Activated CD4-positive, alpha-beta T cell treated with anti-CD3 and anti-CD28 coated beads, Interleukin-2, amount 50 U/mL, for 16 hours (primary cell): ENCODE data around the gene MMEL1.
"Not testable (repeated sequence)": the region's sequence is repeated elsewhere in the genome, so short reads cannot be mapped to it uniquely, and the experiment has no call there.

Source experiments
- DNase-seq: peaks from one replicate; pipeline ENCODE4 v3.0.0-alpha.2; 2020

Gene MMEL1

DNA sequence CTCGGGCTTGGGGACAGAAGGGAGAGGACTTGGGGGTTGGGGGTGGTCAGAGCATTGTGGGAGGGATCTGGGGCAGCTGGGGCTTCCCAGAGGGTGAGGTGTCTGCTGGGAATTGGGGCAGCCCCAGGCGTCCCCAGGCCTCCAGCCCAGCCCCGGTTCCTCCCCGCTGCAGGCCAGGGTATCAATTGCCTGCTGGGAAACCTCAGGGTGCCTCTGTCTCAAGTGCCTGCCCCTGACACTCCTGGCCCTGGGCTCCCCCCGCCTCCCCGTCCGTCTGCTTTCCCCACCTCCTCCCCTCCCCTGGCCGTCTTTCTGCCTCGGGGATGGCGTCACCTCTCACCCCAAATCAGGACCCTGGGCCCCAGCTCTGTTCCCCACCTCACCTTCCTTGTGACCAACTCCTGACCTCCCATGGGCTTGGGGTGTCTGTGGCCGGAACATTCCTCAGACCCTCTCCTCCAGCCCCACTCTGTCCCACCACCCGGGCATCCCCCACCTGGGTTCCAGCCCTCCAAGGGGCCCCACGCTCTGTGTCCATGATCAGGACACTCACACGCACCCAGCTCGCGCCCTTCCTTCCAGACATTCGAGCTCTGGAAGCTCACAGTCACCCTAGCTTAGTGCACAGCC lies 64.5 kb downstream of the MMEL1 start:
- not testable (repeated sequence) for DNase-seq

DNA sequence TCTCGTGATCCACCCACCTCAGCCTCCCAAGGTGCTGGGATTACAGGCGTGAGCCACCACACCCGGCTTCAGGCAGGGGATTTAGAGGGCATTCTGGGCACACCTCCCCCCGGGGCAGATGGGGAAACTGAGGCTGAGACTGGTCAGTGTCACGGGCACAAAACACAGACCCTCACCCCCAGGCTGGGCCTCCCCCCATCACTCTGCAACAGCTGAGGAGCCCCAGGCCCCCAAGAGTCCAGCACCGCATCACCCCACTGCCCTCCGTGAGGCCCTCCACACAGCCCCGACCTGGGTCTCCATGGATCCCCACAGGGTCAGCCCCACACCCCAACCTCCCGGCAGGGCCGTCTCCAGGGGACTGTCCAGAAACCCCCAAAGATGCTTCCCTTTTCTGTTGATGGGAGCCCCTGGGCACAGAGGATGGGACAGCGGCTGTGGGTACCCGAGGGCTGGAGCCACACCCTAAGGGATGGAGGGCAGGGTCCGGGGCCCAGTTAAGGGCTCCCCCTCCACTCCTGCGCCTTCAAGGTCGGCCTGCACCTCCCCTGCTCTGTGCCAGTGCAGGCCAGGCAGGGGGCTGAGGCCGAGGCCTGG lies 65.6 kb downstream of the MMEL1 start:
- DNase-seq = no peak

GRCh38 chr1:2566101-2567045 lies 66.4 kb downstream of the MMEL1 start:
- DNase-seq = no peak

DNA sequence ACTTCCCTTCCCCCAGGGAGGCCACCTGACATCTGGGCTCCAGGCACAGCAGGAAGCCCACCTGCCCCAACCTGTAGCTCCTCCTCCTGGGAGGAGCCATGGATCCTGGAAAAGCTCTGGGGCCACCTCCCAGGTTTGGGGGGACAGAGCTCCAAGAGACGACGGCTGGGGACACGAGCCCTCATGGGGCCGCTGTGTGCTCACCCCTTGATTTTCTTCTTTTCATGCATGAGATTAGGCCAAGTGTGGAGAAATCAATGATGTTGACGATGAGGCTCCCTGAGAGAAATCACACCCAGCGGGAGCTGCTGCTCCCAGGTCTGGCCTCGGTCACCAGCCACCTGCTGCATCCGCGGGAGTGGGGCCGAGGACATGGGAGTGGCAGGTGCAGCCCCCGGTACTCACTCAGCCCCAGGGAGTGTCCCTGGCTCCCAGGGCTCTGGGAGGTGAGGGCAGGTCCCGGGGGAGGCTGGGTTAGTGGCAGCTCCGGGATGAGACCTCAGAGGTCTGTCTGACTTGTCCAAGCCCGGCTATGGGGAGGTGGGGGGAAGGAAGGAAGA lies 67.9 kb downstream of the MMEL1 start:
- no peak for DNase-seq

DNA sequence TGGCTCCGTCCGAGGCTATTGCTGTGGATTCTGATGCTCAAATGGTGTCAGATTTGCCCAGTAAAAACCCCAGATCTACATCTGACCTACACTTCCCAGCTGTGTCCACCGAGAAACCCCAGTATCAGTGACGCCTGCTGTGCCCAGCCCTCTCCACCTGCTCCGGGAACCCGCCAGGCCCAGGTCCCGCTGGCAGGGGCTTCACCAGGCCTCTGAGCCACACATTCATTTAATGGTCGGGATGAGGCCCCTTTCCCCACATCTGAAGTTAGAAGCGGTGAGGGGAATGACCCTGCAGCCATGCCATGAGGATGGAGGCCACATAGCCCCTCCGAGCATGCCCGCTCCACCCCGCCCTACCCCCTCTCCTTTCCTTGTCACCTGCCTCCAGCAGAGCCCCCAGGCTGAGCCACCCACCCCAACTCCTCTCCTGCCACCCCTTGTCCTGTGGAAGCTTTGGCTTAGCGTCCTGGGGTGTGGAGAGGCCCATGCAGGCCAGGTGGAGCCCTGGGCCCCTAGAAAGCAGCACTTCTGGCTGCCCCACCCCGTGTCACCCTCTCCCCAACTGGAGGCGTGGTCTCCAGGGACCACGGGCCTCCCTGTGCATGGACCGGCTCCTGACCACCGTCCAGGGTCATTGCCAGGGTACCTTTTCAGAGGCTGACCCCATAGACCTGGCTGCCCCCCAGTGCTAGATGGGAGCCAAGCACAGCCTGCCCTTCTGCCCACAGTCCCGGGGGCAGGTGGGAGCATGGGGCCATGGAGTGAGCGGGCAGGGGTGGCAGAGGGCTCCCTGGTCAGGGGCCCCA lies 68.6 kb downstream of the MMEL1 start:
- DNase-seq = no peak

DNA sequence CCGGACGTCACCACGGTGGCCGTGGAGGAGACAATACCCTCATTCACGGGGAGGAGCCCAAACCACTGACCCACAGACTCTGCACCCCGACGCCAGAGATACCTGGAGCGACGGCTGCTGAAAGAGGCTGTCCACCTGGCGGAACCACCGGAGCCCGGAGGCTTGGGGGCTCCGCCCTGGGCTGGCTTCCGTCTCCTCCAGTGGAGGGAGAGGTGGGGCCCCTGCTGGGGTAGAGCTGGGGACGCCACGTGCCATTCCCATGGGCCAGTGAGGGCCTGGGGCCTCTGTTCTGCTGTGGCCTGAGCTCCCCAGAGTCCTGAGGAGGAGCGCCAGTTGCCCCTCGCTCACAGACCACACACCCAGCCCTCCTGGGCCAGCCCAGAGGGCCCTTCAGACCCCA lies 69.6 kb downstream of the MMEL1 start:
- DNase-seq = no peak

DNA sequence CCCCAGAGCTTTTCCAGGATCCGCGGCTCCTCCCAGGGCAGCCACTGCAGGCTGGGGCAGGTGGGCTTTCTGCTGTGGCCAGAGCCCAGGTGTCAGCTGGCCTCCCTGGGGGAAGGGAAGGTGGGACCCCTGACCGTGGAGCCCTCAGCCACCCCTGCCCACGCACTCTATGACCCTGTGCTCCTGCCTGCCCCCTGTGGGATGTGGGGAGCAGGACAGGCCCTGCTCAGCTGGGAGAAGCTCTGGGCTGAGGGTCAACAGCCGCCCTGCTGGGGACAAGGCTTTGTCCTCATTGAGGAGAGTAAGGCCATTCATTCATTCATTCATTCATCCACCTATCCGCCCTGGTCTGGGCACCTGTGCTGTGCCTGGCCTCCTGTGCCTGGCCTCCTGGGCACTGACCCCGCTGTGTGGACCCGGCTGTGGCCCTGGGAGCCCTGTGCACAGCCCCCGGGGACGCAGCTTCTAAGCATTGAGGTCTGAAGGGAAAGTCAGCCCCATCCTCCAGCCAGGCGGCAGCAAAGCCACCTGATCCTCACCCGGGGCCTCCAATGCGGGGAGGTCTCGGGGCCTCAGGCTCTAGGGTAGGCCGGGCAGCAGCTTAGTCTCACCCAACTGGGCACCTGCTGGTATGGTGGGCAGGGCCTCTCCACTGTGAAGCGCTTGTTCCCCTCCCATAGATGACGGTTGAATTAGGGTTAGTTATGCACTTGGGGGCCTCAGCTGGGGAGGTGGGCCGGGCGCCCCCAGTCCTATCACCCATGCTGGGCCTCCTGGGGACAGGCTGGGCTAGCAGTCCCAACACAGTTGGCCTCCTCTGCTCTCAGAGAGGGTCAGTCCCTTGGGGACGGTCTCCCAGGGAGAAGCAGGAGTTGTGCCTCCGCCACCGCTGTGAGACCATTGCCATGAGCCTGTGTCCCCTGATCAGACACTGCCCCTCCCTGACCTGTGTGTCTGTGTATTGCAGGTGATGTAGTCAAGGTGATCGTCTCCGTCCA lies 70.6 kb downstream of the MMEL1 start:
- peak; percentile 20 for DNase-seq

GRCh38 chr1:2561446-2561845 lies 71.4 kb downstream of the MMEL1 start:
- DNase-seq = no peak

DNA sequence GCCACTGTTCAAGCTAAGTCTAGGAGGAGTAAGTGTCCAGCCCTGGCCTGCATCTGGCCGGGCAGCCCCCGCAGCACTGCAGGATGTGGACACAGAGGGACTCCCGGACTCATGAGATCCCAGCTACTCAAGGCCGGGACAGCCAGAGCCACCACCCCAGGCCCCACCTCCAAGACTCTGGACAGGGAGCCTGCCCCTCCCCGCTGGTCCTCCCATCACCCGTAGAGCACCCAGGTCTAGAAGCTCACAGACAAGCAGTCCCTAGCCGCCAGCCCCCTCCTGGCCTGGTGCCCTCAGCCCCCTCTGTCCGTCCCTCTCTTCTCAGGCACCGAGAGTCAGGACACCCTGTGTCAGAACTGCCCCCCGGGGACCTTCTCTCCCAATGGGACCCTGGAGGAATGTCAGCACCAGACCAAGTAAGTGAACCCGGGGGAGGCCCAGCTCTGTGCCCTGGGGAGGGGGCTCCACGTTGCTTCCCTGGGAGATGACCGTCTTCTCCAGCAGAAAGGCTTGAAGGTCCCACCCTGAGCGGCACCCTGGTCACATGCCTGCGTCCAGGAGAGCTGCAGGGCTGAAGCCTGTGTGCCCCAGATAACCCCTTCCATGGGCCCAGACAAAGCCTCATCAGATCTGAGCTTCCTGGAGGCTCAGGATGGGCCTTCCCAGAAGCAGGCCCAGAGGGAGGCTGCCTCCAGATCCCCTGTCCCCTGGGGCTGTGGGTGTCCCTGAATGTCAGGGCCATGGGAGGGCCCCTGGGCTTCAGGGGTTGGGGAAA lies 72.3 kb downstream of the MMEL1 start:
- no peak for DNase-seq

GRCh38 chr1:2559509-2560298 lies 73.1 kb downstream of the MMEL1 start:
- DNase-seq = no peak

DNA sequence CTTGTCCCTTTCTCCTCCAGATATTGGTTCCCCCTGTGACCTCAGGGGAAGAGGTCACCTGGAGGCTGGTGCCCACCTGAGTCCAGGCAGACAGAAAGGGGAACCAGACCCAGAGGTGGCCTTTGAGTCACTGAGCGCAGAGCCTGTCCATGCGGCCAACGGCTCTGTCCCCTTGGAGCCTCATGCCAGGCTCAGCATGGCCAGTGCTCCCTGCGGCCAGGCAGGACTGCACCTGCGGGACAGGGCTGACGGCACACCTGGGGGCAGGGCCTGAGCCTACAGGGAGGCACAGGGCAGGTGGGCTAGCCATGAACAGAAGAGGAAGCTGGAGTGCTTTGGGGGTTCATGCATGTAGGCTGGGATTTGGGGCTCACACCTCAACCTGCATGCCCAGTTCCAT lies 74.0 kb downstream of the MMEL1 start:
- DNase-seq = no peak

DNA sequence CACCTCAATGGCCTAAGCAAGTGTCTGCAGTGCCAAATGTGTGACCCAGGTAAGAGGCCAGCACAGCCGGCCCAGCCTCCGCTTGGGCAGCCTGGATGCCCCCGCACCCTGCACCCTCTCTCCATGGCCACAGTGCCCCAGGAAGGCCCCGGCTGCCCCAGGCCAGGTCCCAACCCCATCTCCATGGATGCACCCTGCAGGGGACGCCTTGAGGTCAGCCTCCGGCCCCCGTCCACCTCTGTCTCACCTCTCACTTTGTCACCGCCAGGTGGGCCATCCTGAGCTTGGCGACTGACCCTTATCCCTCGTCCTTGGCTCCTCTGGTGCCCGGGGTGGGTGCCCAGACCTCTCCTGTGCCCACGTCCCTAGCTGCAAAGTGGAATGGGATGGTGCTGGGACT lies 74.4 kb downstream of the MMEL1 start:
- no peak for DNase-seq

GRCh38 chr1:2557482-2558400 lies 75.1 kb downstream of the MMEL1 start:
- no peak for DNase-seq

- DNase-seq = peak; percentile 56
Observed at GRCh38 chr1:2556678-2557481, 75.9 kb downstream of the MMEL1 start.

- DNase-seq = peak; percentile 74
Observed at GRCh38 chr1:2556277-2556677, 76.5 kb downstream of the MMEL1 start, which contains the start of gene TNFRSF14. Gene TNFRSF14 (plus strand): TSS chr1:2556371. CDS start chr1:2556665, 294 bp downstream.

- DNase-seq = peak; percentile 89
Observed at GRCh38 chr1:2555634-2556276, 77.1 kb downstream of the MMEL1 start.
